BLaER1 treated with 17β-estradiol and CSF1 and Interleukin-3, amounts not matched to agents 10 nM and 100 nM (cell line): ENCODE measurements around the gene SNAPIN.
"Not testable (repeated sequence)": the region's sequence is repeated elsewhere in the genome, so short reads cannot be mapped to it uniquely, and the experiment has no call there.

Experiments used
- H3K27ac ChIP-seq, 11 experiments: shearing (Covaris generic); formaldehyde crosslinking; 2 replicates each; pipeline ENCODE4 v1.8.1; 2022
- H3K27me3 ChIP-seq, 11 experiments: shearing (Covaris generic); formaldehyde crosslinking; 2 replicates each; pipeline ENCODE4 v1.8.1; 2022
- H3K36me3 ChIP-seq, 11 experiments: shearing (Covaris generic); formaldehyde crosslinking; 2 replicates each; pipeline ENCODE4 v1.8.1; 2022
- H3K4me1 ChIP-seq, 10 experiments: shearing (Covaris generic); formaldehyde crosslinking; 2 replicates each; pipeline ENCODE4 v1.8.1; 2022
- H3K4me2 ChIP-seq, 11 experiments: shearing (Covaris generic); formaldehyde crosslinking; 2 replicates each; pipeline ENCODE4 v1.8.1; 2022
- H3K4me3 ChIP-seq, 10 experiments: shearing (Covaris generic); formaldehyde crosslinking; 2 replicates each; pipeline ENCODE4 v1.8.1; 2022
- H3K9ac ChIP-seq, 11 experiments: shearing (Covaris generic); formaldehyde crosslinking; 2 replicates each; pipeline ENCODE4 v1.8.1; 2022
- H3K9me3 ChIP-seq, 11 experiments: shearing (Covaris generic); formaldehyde crosslinking; replicated peaks in 1 of 11; 2 replicates each; pipeline ENCODE4 v1.8.1; 2022
- H4K20me1 ChIP-seq, 11 experiments: shearing (Covaris generic); formaldehyde crosslinking; 2 replicates each; pipeline ENCODE4 v1.8.1; 2022
- Cebpa-rat ChIP-seq, 11 experiments: shearing (Covaris generic); IDR thresholded peaks; 2 replicates each; pipeline ENCODE4 v1.8.1; 2022

The SNAPIN gene

DNA sequence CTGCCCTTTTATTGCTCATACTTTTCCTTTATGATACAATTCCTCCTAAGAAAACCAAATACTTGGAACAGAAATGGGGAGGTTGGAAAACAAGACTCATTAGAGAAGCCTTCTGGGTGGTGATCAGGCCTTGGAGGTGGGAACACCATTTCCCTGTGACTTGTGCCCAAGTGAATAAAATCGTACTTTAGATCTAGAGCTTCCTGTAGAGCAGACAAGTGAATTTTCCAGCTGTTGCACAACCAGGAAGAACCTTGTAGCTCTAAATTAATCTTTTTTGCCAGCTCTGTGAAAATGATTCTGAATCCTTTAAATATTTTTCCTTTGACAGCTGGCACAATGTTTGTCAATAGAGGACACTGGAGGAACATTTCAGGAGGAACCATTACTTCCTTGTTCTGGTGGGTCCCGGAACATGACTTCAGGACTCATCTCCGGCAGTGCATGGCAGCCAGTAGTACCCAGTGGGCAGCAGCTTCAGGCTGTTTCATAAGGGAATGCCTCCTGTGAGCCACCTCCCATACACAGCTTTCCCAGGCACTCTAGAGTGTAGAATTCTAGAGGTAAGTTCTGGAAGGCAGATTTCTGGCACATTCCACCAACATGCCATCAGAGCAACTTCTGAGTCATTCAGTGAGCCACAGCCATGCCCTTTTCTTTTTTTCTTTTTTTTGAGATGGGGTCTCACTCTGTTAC is 5.5 kb upstream of the SNAPIN start:
- H3K4me3 ChIP-seq = no peak overlapping the region
- no peaks in the 10 kb centered on the region for H4K20me1 ChIP-seq
- TF ChIP-seq Cebpa-rat (IDR thresholded peaks at IDR 0.05) = 0 out of 22 replicates have a peak, but pooled peaks of 1 of the 11 experiments have one; percentile 9
- H3K9ac ChIP-seq = peak overlapping the region in 1 of 11 experiments; percentile 5; a peak in 1 of 22 replicates
- 0 out of 22 replicates have a peak, but pooled peaks cover 0 to 2% (median 0%) of the 10 kb centered on the region in 11 experiments for H3K36me3 ChIP-seq
- H3K4me2 ChIP-seq = peak overlapping the region in 9 of 11 experiments; percentile 1 to 80 (median 46); a peak in 15 of 22 replicates
- peaks cover 14 to 30% (median 19%) of the 10 kb centered on the region in 10 experiments; a peak in 19 of 20 replicates for H3K4me1 ChIP-seq
- no peaks in the 10 kb centered on the region for H3K9me3 ChIP-seq
- H3K27ac ChIP-seq = peak overlapping the region in 5 of 11 experiments; percentile 5 to 58 (median 18); a peak in 5 of 22 replicates
- H3K27me3 ChIP-seq = no peaks in the 10 kb centered on the region

GRCh38 chr1:153655333-153655732 is 3.2 kb upstream of the SNAPIN start:
- no peak for TF ChIP-seq Cebpa-rat (IDR thresholded peaks at IDR 0.05)
- H3K4me3 ChIP-seq = no peak overlapping the region
- H3K27ac ChIP-seq = no peak overlapping the region
- H3K4me1 ChIP-seq = peaks cover 17 to 35% (median 28%) of the 10 kb centered on the region in 10 experiments
- no peak overlapping the region for H3K9ac ChIP-seq
- no peaks in the 10 kb centered on the region for H3K27me3 ChIP-seq
- no peak overlapping the region for H3K4me2 ChIP-seq
- H4K20me1 ChIP-seq = peaks cover 0 to 13% (median 10%) of the 10 kb centered on the region in 11 experiments; a peak in 13 of 22 replicates
- H3K36me3 ChIP-seq = peaks cover 0 to 9% (median 6%) of the 10 kb centered on the region in 11 experiments; a peak in 12 of 22 replicates
- no peaks in the 10 kb centered on the region for H3K9me3 ChIP-seq

DNA sequence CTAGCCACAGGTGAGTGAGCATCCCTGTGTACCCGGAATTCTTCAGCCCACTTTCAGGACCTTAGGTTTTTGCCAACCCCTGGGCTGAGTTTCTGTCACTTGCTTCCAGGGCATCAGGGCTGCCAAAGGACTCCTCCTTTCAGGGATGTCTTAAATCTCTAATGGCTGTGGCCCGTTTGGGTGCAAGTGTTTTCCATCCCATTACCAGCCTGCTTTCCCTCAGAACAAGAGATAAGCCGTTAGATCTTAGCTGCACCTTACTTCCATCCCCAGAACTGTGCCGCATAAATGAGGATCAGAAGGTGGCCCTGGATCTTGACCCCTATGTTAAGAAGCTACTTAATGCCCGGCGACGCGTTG is 652 bp downstream of the SNAPIN start:
- peak overlapping the region; percentile 79 to 89 (median 84) for H3K27ac ChIP-seq
- TF ChIP-seq Cebpa-rat (IDR thresholded peaks at IDR 0.05) = no peak
- H3K9me3 ChIP-seq = no peaks in the 10 kb centered on the region
- H3K36me3 ChIP-seq = peaks cover 37 to 47% (median 44%) of the 10 kb centered on the region in 11 experiments
- peaks cover 0 to 47% (median 27%) of the 10 kb centered on the region in 11 experiments; a peak in 16 of 22 replicates for H4K20me1 ChIP-seq
- no peaks in the 10 kb centered on the region for H3K27me3 ChIP-seq
- peak overlapping the region; percentile 88 to 98 (median 95) for H3K4me2 ChIP-seq
- peak overlapping the region; percentile 70 to 96 (median 79) for H3K4me3 ChIP-seq
- peak overlapping the region; percentile 81 to 91 (median 89) for H3K9ac ChIP-seq
- H3K4me1 ChIP-seq = peaks cover 17 to 36% (median 28%) of the 10 kb centered on the region in 10 experiments

DNA sequence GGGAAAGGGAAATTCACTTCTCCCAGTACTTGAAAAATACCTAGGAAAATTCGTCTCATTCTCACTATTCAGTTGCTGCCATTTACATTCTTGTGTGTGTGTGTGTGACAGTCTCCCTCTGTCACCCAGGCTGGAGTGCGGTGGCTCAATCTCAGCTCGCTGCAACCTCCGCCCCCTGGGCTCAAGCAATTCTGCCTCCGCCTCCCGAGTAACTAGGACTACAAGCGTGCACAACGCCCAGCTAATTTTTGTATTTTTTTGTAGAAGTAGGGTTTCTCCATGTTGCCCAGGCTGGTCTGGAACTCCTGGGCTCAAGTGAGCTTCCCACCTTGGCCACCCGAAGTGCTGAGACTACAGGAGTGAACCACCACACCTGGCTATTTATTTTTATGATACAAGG is 1.2 kb downstream of the SNAPIN start:
- no peaks in the 10 kb centered on the region for H3K9me3 ChIP-seq
- H3K27ac ChIP-seq = peak overlapping the region in 6 of 11 experiments; percentile 80 to 89 (median 84); a peak in 6 of 22 replicates
- H3K4me1 ChIP-seq = peaks cover 17 to 41% (median 28%) of the 10 kb centered on the region in 10 experiments
- H4K20me1 ChIP-seq = peaks cover 0 to 52% (median 32%) of the 10 kb centered on the region in 11 experiments; a peak in 17 of 22 replicates
- peak overlapping the region; percentile 70 to 96 (median 79) for H3K4me3 ChIP-seq
- H3K9ac ChIP-seq = peak overlapping the region; percentile 81 to 91 (median 89)
- peaks cover 42 to 52% (median 49%) of the 10 kb centered on the region in 11 experiments for H3K36me3 ChIP-seq
- no peak for TF ChIP-seq Cebpa-rat (IDR thresholded peaks at IDR 0.05)
- H3K4me2 ChIP-seq = peak overlapping the region; percentile 88 to 98 (median 95)
- no peaks in the 10 kb centered on the region for H3K27me3 ChIP-seq

- TF ChIP-seq Cebpa-rat (IDR thresholded peaks at IDR 0.05) = no peak
- H3K4me3 ChIP-seq = no peak overlapping the region
- H3K4me1 ChIP-seq = peaks cover 17 to 41% (median 28%) of the 10 kb centered on the region in 10 experiments
- H3K27me3 ChIP-seq = no peaks in the 10 kb centered on the region
- peaks cover 0 to 67% (median 48%) of the 10 kb centered on the region in 11 experiments; a peak in 17 of 22 replicates for H4K20me1 ChIP-seq
- H3K27ac ChIP-seq = peak overlapping the region in 3 of 11 experiments; percentile 1 to 26 (median 9); a peak in 2 of 22 replicates
- no peak overlapping the region for H3K4me2 ChIP-seq
- peak overlapping the region in 3 of 11 experiments; percentile 16 to 32 (median 29); a peak in 5 of 22 replicates for H3K9ac ChIP-seq
- H3K9me3 ChIP-seq = no peaks in the 10 kb centered on the region
- peaks cover 57 to 68% (median 65%) of the 10 kb centered on the region in 11 experiments for H3K36me3 ChIP-seq
Observed at GRCh38 chr1:153661111-153661708, 2.7 kb downstream of the SNAPIN start.

GRCh38 chr1:153662269-153662668 is 3.8 kb downstream of the SNAPIN start:
- H3K4me3 ChIP-seq = no peak overlapping the region
- H4K20me1 ChIP-seq = peaks cover 0 to 78% (median 58%) of the 10 kb centered on the region in 11 experiments; a peak in 17 of 22 replicates
- no peaks in the 10 kb centered on the region for H3K9me3 ChIP-seq
- 0 out of 22 replicates have a peak overlapping the region, but pooled peaks of 1 of the 11 experiments have one; percentile 7 for H3K27ac ChIP-seq
- peak overlapping the region in 3 of 11 experiments; percentile 2 to 44 (median 36); a peak in 2 of 22 replicates for H3K9ac ChIP-seq
- H3K36me3 ChIP-seq = peaks cover 68 to 79% (median 76%) of the 10 kb centered on the region in 11 experiments
- no peak for TF ChIP-seq Cebpa-rat (IDR thresholded peaks at IDR 0.05)
- no peak overlapping the region for H3K4me2 ChIP-seq
- peaks cover 17 to 49% (median 28%) of the 10 kb centered on the region in 10 experiments for H3K4me1 ChIP-seq
- no peaks in the 10 kb centered on the region for H3K27me3 ChIP-seq

GRCh38 chr1:153663211-153663610 is 4.7 kb downstream of the SNAPIN start:
- Histone ChIP-seq H3K27me3 (no peaks in the 10 kb centered on the region), H3K4me3 (no peak overlapping the region), H3K27ac (no peak overlapping the region; a peak in 1 of 22 replicates), H3K36me3 (peaks cover 77 to 88% (median 85%) of the 10 kb centered on the region in 11 experiments), H3K4me2 (no peak overlapping the region), H4K20me1 (peaks cover 0 to 87% (median 68%) of the 10 kb centered on the region in 11 experiments; a peak in 17 of 22 replicates), H3K9ac (peak overlapping the region in 3 of 11 experiments; percentile 36 to 44 (median 39); a peak in 3 of 22 replicates), H3K4me1 (peaks cover 15 to 53% (median 26%) of the 10 kb centered on the region in 10 experiments), H3K9me3 (no peaks in the 10 kb centered on the region)
- peak in 1 of 11 experiments; percentile 47; a peak in 1 of 22 replicates for TF ChIP-seq Cebpa-rat (IDR thresholded peaks at IDR 0.05)

DNA sequence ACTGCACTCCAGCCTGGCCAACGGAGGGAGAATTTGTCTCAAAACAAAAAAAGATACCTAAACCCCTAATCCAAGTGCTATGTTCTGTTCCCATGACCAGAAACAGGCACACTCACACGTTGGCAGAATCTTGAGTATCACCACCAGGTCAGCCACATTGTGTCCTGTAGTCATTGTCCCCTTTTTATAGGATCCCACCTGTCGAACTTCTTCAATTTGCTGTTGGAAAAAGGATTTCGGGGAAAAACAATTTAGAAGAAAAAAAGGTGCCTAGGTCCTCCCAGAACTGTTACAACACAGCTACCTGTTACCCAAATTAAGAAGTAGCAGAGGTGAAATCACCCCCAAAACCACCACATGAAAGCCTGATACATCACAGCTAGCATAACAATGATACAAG is 8.9 kb downstream of the SNAPIN start:
- Histone ChIP-seq H3K4me2 (peak overlapping the region in 1 of 11 experiments; percentile 92; a peak in 4 of 22 replicates), H3K4me1 (peaks cover 21 to 53% (median 27%) of the 10 kb centered on the region in 10 experiments), H3K9ac (peak overlapping the region in 2 of 11 experiments; percentile 13 to 29; a peak in 1 of 22 replicates), H4K20me1 (peaks cover 0 to 80% (median 67%) of the 10 kb centered on the region in 11 experiments; a peak in 17 of 22 replicates), H3K9me3 (no peaks in the 10 kb centered on the region), H3K36me3 (peaks cover 72 to 78% (median 78%) of the 10 kb centered on the region in 11 experiments), H3K27me3 (no peaks in the 10 kb centered on the region), H3K4me3 (no peak overlapping the region), H3K27ac (no peak overlapping the region)
- no peak for TF ChIP-seq Cebpa-rat (IDR thresholded peaks at IDR 0.05)

DNA sequence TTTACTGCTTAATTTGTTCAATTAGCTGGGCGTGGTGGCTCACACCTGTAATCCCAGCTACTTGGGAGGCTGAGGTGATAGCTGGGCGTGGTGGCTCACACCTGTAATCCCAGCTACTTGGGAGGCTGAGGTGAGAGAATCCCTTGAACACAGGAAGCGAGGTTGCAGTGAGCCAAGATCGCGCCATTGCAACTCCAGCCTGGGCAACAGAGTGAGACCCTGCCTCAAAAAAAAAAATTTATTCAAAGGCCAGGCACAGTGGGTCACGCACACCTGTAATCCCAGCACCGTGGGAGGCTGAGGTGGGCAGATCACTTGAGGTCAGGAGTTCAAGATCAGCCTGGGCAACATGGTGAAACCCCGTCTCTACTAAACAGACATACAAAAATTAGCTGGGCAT is 10.2 kb downstream of the SNAPIN start:
- Histone ChIP-seq H3K9ac (peak overlapping the region in 10 of 11 experiments; percentile 38 to 98 (median 94); a peak in 14 of 22 replicates), H4K20me1 (peaks cover 0 to 67% (median 57%) of the 10 kb centered on the region in 11 experiments; a peak in 17 of 22 replicates), H3K4me3 (peak overlapping the region in 8 of 10 experiments; percentile 82 to 98 (median 92); a peak in 15 of 20 replicates), H3K4me1 (peaks cover 18 to 50% (median 27%) of the 10 kb centered on the region in 10 experiments), H3K4me2 (peak overlapping the region; percentile 90 to 100 (median 94)), H3K36me3 (peaks cover 60 to 66% (median 65%) of the 10 kb centered on the region in 11 experiments)
- H3K27ac ChIP-seq, H3K27me3 ChIP-seq, H3K9me3 ChIP-seq: not testable (repeated sequence)
